Measurements from ENCODE around the gene NCAM1.

GRCh38 chr11:113237261-113237660 lies 276.0 kb downstream of the NCAM1 start:
- TF ChIP-seq BCL6B (tag by site-specific recombination; IDR thresholded peaks at IDR 0.05) (no peak), YY2 (tag by site-specific recombination; IDR thresholded peaks at IDR 0.05) (no peak), CTCF (tag by site-specific recombination; IDR thresholded peaks at IDR 0.05) (no peak), ZNF174 (tag by site-specific recombination; IDR thresholded peaks at IDR 0.05) (no peak), ZNF404 (tag by site-specific recombination; IDR thresholded peaks at IDR 0.05) (no peak), ATF2 (tag by site-specific recombination; IDR thresholded peaks at IDR 0.05; ENCODE audit: low read depth) (no peak), KLF7 (tag by site-specific recombination; IDR thresholded peaks at IDR 0.05; ENCODE audit: borderline replicate concordance) (no peak), ZNF138 (tag by site-specific recombination; IDR thresholded peaks at IDR 0.05; ENCODE audit: borderline replicate concordance) (no peak), ZNF24 (tag by site-specific recombination; IDR thresholded peaks at IDR 0.05) (no peak)

Data from HEK293 (cell line).